B cell (primary cell): Measurements from ENCODE around the gene GTPBP6.

Experiments used
- CTCF ChIP-seq: fragments of 200-600 bp; IDR thresholded peaks from one replicate; pipeline ENCODE4 v1.8.0; 2022; ENCODE audit warnings: antibody characterized with exemption, mild to moderate bottlenecking
- EZH2 ChIP-seq: IDR thresholded peaks from 2 replicates; pipeline ENCODE4 v1.6.1; 2012; ENCODE audit warnings: borderline replicate concordance, low read depth, mild to moderate bottlenecking, moderate library complexity, low read length; ENCODE audit not compliant: insufficient read depth, poor library complexity, severe bottlenecking

GRCh38 chrX:267771-268261 lies 50.8 kb downstream of the GTPBP6 start:
- no peak for TF ChIP-seq CTCF
- TF ChIP-seq EZH2 = no peak
